HG03469 (cell line): Measurements from ENCODE around the gene KRTAP12-2.
"Not testable (repeated sequence)": the region's sequence is repeated elsewhere in the genome, so short reads cannot be mapped to it uniquely, and the experiment has no call there.

Experiments
- ATAC-seq: cut with Tn5 transposase; IDR thresholded peaks from one replicate; pipeline ENCODE4 v1.9.1; 2021; ENCODE audit warnings: mild to moderate bottlenecking, moderate library complexity, moderate number of reproducible peaks; ENCODE audit not compliant: unreplicated experiment

The KRTAP12-2 gene

GRCh38 chr21:44686000-44686781 is 19.5 kb upstream of the KRTAP12-2 start:
- no peak for ATAC-seq

- ATAC-seq: not testable (repeated sequence)
Observed at GRCh38 chr21:44685050-44685449, 18.3 kb upstream of the KRTAP12-2 start.

- ATAC-seq: no peak
Observed at GRCh38 chr21:44684483-44684882, 17.8 kb upstream of the KRTAP12-2 start.

GRCh38 chr21:44684077-44684476 is 17.4 kb upstream of the KRTAP12-2 start:
- ATAC-seq: no peak

- ATAC-seq: no peak
Observed at GRCh38 chr21:44682580-44683151, 15.9 kb upstream of the KRTAP12-2 start.

- no peak for ATAC-seq
Observed at GRCh38 chr21:44681861-44682579, 15.3 kb upstream of the KRTAP12-2 start, which contains the start of gene KRTAP12-1. KRTAP12-1 (minus strand) TSS chr21:44682163; CDS start chr21:44682123, 40 bp downstream.

GRCh38 chr21:44681152-44681551 is 14.4 kb upstream of the KRTAP12-2 start:
- no peak for ATAC-seq

GRCh38 chr21:44677881-44678280 is 11.2 kb upstream of the KRTAP12-2 start:
- no peak for ATAC-seq

- ATAC-seq: no peak
Observed at GRCh38 chr21:44671911-44672310, 5.2 kb upstream of the KRTAP12-2 start.

- no peak for ATAC-seq
Observed at GRCh38 chr21:44670642-44671432, 4.1 kb upstream of the KRTAP12-2 start.

- ATAC-seq: no peak
Observed at GRCh38 chr21:44667612-44668011, 885 bp upstream of the KRTAP12-2 start.

- ATAC-seq: no peak
Observed at GRCh38 chr21:44664691-44665090, 2.0 kb downstream of the KRTAP12-2 start.

- ATAC-seq: not testable (repeated sequence)
Observed at GRCh38 chr21:44661567-44661966, 5.2 kb downstream of the KRTAP12-2 start.

GRCh38 chr21:44658913-44659595 is 7.7 kb downstream of the KRTAP12-2 start:
- no peak for ATAC-seq

- no peak for ATAC-seq
Observed at GRCh38 chr21:44658541-44658910, 8.2 kb downstream of the KRTAP12-2 start.

- no peak for ATAC-seq
Observed at GRCh38 chr21:44657635-44658540, 8.8 kb downstream of the KRTAP12-2 start, which contains the start of gene KRTAP12-3. KRTAP12-3 (plus strand) TSS chr21:44657932; CDS start chr21:44657980, 48 bp downstream.

- ATAC-seq: no peak
Observed at GRCh38 chr21:44656868-44657267, 9.9 kb downstream of the KRTAP12-2 start.

- ATAC-seq: no peak
Observed at GRCh38 chr21:44654576-44655175, 12.1 kb downstream of the KRTAP12-2 start, which contains the start of gene KRTAP12-4. KRTAP12-4 (minus strand) TSS chr21:44654659; CDS start chr21:44654614, 45 bp downstream.
